ENCODE measurements around the gene IFFO2.

Gene IFFO2

DNA sequence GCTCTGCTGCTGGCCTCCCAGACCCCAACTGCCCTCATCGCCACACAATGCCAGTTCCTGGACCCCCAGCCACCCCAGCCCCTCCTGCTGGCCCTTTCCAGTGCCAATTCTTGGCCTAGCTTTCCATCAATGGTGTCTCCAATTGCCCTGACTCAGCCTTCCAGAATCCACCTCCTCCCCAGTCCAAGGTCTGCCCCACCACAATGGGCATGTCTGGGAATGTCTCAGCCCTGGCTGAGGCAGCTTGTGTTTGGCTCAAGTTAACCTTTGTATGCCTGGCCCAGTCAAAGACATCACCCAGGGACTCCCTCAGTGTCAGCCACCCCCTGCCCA is 70.5 kb downstream of the IFFO2 start:
- Histone ChIP-seq H4K20me1 (ENCODE audit: insufficient read depth, low read length, poor library complexity, severe bottlenecking) (no peaks in the 10 kb centered on the region), H3K36me3 (ENCODE audit: insufficient read depth, low read length) (peaks cover 7% of the 10 kb centered on the region; the same call in 1 of the 2 replicates), H3K9ac (ENCODE audit: low read depth, low read length, poor library complexity, severe bottlenecking) (no peak overlapping the region), H3K4me2 (ENCODE audit: low read depth, low read length, poor library complexity, severe bottlenecking) (no peak overlapping the region), H3K9me3 (ENCODE audit: insufficient read depth, low read depth, low read length) (no peaks in the 10 kb centered on the region), H3K79me2 (ENCODE audit: insufficient read depth, low read length) (no peaks in the 10 kb centered on the region), H3K27me3 (ENCODE audit: insufficient read depth, low read length, poor library complexity, severe bottlenecking) (no peaks in the 10 kb centered on the region), H3K9me2 (replicated peaks; ENCODE audit: low read depth, low read length) (no peaks in the 10 kb centered on the region), H3K4me1 (ENCODE audit: insufficient read depth, low read length, poor library complexity, severe bottlenecking) (no peaks in the 10 kb centered on the region), H2AFZ (ENCODE audit: low read length) (no peak overlapping the region), H3F3A (ENCODE audit: low read depth) (no peaks in the 10 kb centered on the region), H3K4me3 (ENCODE audit: low read length, poor library complexity, severe bottlenecking) (no peak overlapping the region)
- TF ChIP-seq, protein P1, sequence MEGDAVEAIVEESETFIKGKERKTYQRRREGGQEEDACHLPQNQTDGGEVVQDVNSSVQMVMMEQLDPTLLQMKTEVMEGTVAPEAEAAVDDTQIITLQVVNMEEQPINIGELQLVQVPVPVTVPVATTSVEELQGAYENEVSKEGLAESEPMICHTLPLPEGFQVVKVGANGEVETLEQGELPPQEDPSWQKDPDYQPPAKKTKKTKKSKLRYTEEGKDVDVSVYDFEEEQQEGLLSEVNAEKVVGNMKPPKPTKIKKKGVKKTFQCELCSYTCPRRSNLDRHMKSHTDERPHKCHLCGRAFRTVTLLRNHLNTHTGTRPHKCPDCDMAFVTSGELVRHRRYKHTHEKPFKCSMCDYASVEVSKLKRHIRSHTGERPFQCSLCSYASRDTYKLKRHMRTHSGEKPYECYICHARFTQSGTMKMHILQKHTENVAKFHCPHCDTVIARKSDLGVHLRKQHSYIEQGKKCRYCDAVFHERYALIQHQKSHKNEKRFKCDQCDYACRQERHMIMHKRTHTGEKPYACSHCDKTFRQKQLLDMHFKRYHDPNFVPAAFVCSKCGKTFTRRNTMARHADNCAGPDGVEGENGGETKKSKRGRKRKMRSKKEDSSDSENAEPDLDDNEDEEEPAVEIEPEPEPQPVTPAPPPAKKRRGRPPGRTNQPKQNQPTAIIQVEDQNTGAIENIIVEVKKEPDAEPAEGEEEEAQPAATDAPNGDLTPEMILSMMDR (conservative IDR thresholded peaks at IDR 0.05; ENCODE audit: low read length) = no peak

DNA sequence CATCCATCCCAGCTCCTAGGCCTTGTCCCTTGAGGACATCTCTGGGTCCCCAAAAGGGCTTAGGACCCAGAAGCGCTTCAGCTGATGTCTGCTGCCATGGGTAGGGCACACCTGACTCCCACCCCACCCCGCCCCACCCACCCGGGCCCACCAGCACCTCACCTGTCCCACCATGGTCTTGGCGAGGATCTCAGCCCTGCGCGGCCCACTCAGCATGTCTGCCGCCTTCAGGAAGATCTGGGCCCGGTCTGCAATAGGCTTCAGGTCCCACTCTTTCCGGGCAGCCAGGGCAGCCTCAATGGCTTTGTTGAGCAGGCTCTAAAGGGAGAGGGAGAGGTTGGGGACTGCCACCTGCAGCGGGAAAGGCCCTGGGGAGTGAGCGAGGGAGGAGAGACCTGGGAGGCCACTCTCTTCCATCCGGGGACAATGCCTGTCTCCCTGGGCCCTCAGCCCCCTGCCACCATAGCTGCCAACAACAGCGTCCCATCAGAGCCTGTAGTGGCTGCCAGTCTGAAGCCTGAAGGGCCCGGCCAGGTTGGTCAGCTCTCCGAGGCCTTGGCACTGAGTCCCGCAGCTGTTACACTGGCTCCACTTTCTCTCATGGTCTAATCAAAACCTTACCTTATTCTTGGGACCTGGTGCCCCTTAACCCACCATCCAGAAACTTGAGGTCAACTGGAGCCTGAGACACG is 71.0 kb downstream of the IFFO2 start:
- H4K20me1 ChIP-seq (ENCODE audit: insufficient read depth, low read length, poor library complexity, severe bottlenecking) = no peaks in the 10 kb centered on the region
- TF ChIP-seq, protein P1 (conservative IDR thresholded peaks at IDR 0.05; ENCODE audit: low read length) = no peak
- no peak for TF ChIP-seq EZH2phosphoT487 (IDR thresholded peaks at IDR 0.05; ENCODE audit: borderline replicate concordance)
- no peaks in the 10 kb centered on the region for H3K79me2 ChIP-seq (ENCODE audit: insufficient read depth, low read length)
- no peak overlapping the region for H2AFZ ChIP-seq (ENCODE audit: low read length)
- H3K4me2 ChIP-seq (ENCODE audit: low read depth, low read length, poor library complexity, severe bottlenecking) = no peak overlapping the region
- no peaks in the 10 kb centered on the region for H3K27me3 ChIP-seq (ENCODE audit: insufficient read depth, low read length, poor library complexity, severe bottlenecking)
- no peak overlapping the region for H3K4me3 ChIP-seq (ENCODE audit: low read length, poor library complexity, severe bottlenecking)
- H3F3A ChIP-seq (ENCODE audit: low read depth) = no peaks in the 10 kb centered on the region
- peaks cover 7% of the 10 kb centered on the region; the same call in 1 of the 2 replicates for H3K36me3 ChIP-seq (ENCODE audit: insufficient read depth, low read length)
- H3K9ac ChIP-seq (ENCODE audit: low read depth, low read length, poor library complexity, severe bottlenecking) = no peak overlapping the region
- H3K9me2 ChIP-seq (replicated peaks; ENCODE audit: low read depth, low read length) = no peaks in the 10 kb centered on the region
- H3K4me1 ChIP-seq (ENCODE audit: insufficient read depth, low read length, poor library complexity, severe bottlenecking) = peaks cover 1% of the 10 kb centered on the region
- H3K9me3 ChIP-seq (ENCODE audit: insufficient read depth, low read depth, low read length) = no peaks in the 10 kb centered on the region

DNA sequence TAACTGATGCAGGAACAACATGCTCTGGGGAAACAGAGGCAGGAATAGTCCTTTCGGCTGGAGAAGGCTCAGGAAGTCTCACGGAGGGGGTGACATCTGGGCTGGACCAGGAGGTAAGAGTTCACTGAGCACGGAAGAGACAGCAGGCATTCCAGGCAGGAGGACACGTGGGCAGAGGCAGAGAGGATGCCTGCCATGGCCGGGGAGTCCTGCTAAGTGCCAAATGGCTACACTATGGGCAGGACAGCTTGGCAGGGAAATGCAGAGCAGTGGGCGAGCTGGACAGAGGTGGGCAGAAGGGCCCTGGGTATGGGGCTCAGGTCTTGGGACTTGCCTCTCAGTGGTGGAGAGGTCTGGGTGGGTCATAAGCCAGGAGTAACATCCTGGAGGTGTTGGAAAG is 71.7 kb downstream of the IFFO2 start:
- Histone ChIP-seq H3K4me2 (ENCODE audit: low read depth, low read length, poor library complexity, severe bottlenecking) (no peak overlapping the region), H3K9ac (ENCODE audit: low read depth, low read length, poor library complexity, severe bottlenecking) (no peak overlapping the region), H3K4me3 (ENCODE audit: low read length, poor library complexity, severe bottlenecking) (no peak overlapping the region), H3K36me3 (ENCODE audit: insufficient read depth, low read length) (peaks cover 7% of the 10 kb centered on the region; the same call in 1 of the 2 replicates), H4K20me1 (ENCODE audit: insufficient read depth, low read length, poor library complexity, severe bottlenecking) (no peaks in the 10 kb centered on the region), H3K27me3 (ENCODE audit: insufficient read depth, low read length, poor library complexity, severe bottlenecking) (no peaks in the 10 kb centered on the region), H3F3A (ENCODE audit: low read depth) (no peaks in the 10 kb centered on the region), H3K9me3 (ENCODE audit: insufficient read depth, low read depth, low read length) (no peaks in the 10 kb centered on the region), H2AFZ (ENCODE audit: low read length) (no peak overlapping the region), H3K79me2 (ENCODE audit: insufficient read depth, low read length) (no peaks in the 10 kb centered on the region), H3K4me1 (ENCODE audit: insufficient read depth, low read length, poor library complexity, severe bottlenecking) (peaks cover 7% of the 10 kb centered on the region), H3K9me2 (replicated peaks; ENCODE audit: low read depth, low read length) (no peaks in the 10 kb centered on the region)
- TF ChIP-seq EZH2phosphoT487 (IDR thresholded peaks at IDR 0.05; ENCODE audit: borderline replicate concordance) = no peak
- TF ChIP-seq, protein P1 (conservative IDR thresholded peaks at IDR 0.05; ENCODE audit: low read length) = no peak

All from Loucy (cell line).